Measurements from ENCODE around the gene CXCR3. TPM values are rescaled to one million over a fixed set of nuclear protein-coding genes. Genes with fewer than 3 reads are reported as not detected.
"Not testable (repeated sequence)": the region's sequence is repeated elsewhere in the genome, so short reads cannot be mapped to it uniquely, and the experiment has no call there.

The CXCR3 gene
- total RNA-seq, 1 donor from 2014 or later, result not detected

DNA sequence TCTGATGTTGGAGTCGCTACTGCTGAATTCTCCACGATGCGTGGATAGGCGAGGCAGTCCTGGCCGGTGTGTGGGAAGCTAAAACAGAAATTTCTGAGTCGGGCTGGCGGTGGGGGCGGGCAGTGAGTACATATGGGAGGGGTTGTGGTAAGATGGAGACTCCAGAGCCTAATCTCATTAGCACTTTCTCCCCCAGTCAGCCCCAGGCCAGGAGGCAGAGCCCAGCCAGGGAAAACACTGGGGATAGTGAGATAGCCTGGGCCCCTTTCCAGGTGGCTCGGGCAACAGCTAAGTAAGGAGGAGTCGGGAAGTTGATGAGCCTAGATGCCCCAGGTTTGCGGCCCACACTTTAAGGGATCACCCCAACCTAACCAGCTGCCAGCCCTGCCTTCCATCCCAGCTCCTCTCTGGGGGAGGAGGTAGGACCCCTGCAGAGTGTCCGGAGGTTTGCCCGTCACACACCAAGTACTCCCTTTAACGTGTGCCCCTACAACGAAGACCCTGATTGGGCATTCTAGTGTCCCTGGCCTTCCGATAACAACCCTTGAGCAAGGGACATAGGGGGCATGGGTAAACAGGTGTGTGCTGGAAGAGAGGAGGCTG is 46.7 kb upstream of the CXCR3 start:
- Histone ChIP-seq H3K9me3 (ENCODE audit: insufficient read depth, low read depth, low read length) (no peaks in the 10 kb centered on the region), H3K27me3 (ENCODE audit: insufficient read depth, low read length) (peaks cover 4% of the 10 kb centered on the region), H3K79me2 (ENCODE audit: insufficient read depth, low read length) (no peaks in the 10 kb centered on the region), H4K20me1 (ENCODE audit: insufficient read depth, low read length) (no peaks in the 10 kb centered on the region), H3K9ac (ENCODE audit: low read length) (no peak overlapping the region), H3K4me3 (ENCODE audit: insufficient read depth, low read depth, low read length) (no peak overlapping the region), H3K27ac (ENCODE audit: low read depth, low read length) (no peak overlapping the region), H3K4me2 (ENCODE audit: low read length) (no peak overlapping the region), H3K4me1 (ENCODE audit: insufficient read depth, low read length) (no peaks in the 10 kb centered on the region), H3K36me3 (ENCODE audit: insufficient read depth, low read length) (no peaks in the 10 kb centered on the region), H2AFZ (ENCODE audit: low read depth, low read length) (no peak overlapping the region)
- H3K4me3 Mint-ChIP-seq (ENCODE audit: unreplicated experiment), result no peak overlapping the region
- DNase-seq (ENCODE audit: low read depth), result no peak
- H3K4me1 Mint-ChIP-seq (ENCODE audit: low read depth, unreplicated experiment), result no peaks in the 10 kb centered on the region
- TF ChIP-seq EZH2 (IDR thresholded peaks at IDR 0.05; ENCODE audit: insufficient read depth, low read length), result no peak
- TF ChIP-seq, protein P1, sequence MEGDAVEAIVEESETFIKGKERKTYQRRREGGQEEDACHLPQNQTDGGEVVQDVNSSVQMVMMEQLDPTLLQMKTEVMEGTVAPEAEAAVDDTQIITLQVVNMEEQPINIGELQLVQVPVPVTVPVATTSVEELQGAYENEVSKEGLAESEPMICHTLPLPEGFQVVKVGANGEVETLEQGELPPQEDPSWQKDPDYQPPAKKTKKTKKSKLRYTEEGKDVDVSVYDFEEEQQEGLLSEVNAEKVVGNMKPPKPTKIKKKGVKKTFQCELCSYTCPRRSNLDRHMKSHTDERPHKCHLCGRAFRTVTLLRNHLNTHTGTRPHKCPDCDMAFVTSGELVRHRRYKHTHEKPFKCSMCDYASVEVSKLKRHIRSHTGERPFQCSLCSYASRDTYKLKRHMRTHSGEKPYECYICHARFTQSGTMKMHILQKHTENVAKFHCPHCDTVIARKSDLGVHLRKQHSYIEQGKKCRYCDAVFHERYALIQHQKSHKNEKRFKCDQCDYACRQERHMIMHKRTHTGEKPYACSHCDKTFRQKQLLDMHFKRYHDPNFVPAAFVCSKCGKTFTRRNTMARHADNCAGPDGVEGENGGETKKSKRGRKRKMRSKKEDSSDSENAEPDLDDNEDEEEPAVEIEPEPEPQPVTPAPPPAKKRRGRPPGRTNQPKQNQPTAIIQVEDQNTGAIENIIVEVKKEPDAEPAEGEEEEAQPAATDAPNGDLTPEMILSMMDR (IDR thresholded peaks at IDR 0.05; ENCODE audit: insufficient read depth, low read depth, low read length), result no peak
- no peak overlapping the region for H3K27ac Mint-ChIP-seq (ENCODE audit: unreplicated experiment)
- no peak for FAIRE-seq
- H3K27me3 Mint-ChIP-seq (ENCODE audit: low read depth, unreplicated experiment), result peaks cover 12% of the 10 kb centered on the region
- H3K36me3 Mint-ChIP-seq (ENCODE audit: low read depth, unreplicated experiment), result peaks cover 3% of the 10 kb centered on the region
- H3K9me3 Mint-ChIP-seq (ENCODE audit: unreplicated experiment), result peaks cover 3% of the 10 kb centered on the region

DNA sequence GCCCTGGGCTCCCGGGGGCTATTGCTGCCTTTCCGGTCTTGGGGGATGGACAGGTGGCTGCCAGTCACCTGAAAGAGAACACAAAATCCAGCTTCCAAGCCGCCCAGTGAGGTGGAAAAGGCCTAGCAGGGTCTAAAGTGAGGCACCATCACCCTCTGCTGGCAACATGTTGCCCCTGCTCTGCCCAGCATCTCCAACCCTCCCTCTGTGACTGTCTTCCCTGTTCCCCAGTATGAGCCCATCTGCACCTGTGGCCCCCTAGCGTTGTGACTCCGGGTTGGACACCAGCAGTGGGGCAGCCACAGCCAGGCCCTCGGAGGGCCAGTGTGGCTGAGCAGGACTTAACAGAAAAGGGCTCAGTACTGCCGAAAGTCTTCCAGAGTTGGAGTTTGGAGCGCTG is 45.9 kb upstream of the CXCR3 start:
- H3K9ac ChIP-seq (ENCODE audit: low read length); H3K9me3 ChIP-seq (ENCODE audit: insufficient read depth, low read depth, low read length); H3K4me1 Mint-ChIP-seq (ENCODE audit: low read depth, unreplicated experiment); H3K27me3 ChIP-seq (ENCODE audit: insufficient read depth, low read length); H3K36me3 ChIP-seq (ENCODE audit: insufficient read depth, low read length); H4K20me1 ChIP-seq (ENCODE audit: insufficient read depth, low read length); H3K4me2 ChIP-seq (ENCODE audit: low read length); DNase-seq (ENCODE audit: low read depth); H3K79me2 ChIP-seq (ENCODE audit: insufficient read depth, low read length); H3K9me3 Mint-ChIP-seq (ENCODE audit: unreplicated experiment); H3K4me3 ChIP-seq (ENCODE audit: insufficient read depth, low read depth, low read length); H3K27ac ChIP-seq (ENCODE audit: low read depth, low read length); H3K4me3 Mint-ChIP-seq (ENCODE audit: unreplicated experiment); H2AFZ ChIP-seq (ENCODE audit: low read depth, low read length); H3K27ac Mint-ChIP-seq (ENCODE audit: unreplicated experiment); FAIRE-seq; H3K36me3 Mint-ChIP-seq (ENCODE audit: low read depth, unreplicated experiment); H3K4me1 ChIP-seq (ENCODE audit: insufficient read depth, low read length): not testable (repeated sequence)
- H3K27me3 Mint-ChIP-seq (ENCODE audit: low read depth, unreplicated experiment), result peaks cover 14% of the 10 kb centered on the region

DNA sequence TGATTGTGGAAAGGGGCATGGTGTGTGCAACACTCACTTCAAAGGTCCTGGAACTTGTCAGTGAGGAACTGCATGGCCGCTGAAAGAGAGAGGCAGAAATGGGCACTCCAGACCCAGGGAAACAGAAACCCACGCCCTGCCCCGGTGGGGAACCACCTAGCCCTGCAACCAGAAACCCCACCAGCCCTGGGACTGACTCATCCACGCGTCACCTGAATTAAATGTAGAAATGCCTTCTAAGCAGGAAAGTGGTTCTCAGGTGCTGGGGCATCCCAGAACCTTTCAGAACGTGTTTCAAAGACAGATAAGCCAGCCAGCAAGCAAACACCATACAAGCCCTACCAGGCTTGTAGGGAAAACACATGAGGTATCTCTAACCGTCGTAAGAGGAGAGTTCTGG is 44.9 kb upstream of the CXCR3 start:
- H3K4me1 Mint-ChIP-seq (ENCODE audit: low read depth, unreplicated experiment); H3K4me1 ChIP-seq (ENCODE audit: insufficient read depth, low read length); DNase-seq (ENCODE audit: low read depth); H3K4me2 ChIP-seq (ENCODE audit: low read length); H2AFZ ChIP-seq (ENCODE audit: low read depth, low read length); H3K9ac ChIP-seq (ENCODE audit: low read length); H3K4me3 Mint-ChIP-seq (ENCODE audit: unreplicated experiment); H3K27me3 ChIP-seq (ENCODE audit: insufficient read depth, low read length); H3K79me2 ChIP-seq (ENCODE audit: insufficient read depth, low read length); H3K27ac ChIP-seq (ENCODE audit: low read depth, low read length); H3K4me3 ChIP-seq (ENCODE audit: insufficient read depth, low read depth, low read length); H3K36me3 ChIP-seq (ENCODE audit: insufficient read depth, low read length); H3K9me3 ChIP-seq (ENCODE audit: insufficient read depth, low read depth, low read length); H3K9me3 Mint-ChIP-seq (ENCODE audit: unreplicated experiment); H4K20me1 ChIP-seq (ENCODE audit: insufficient read depth, low read length); H3K36me3 Mint-ChIP-seq (ENCODE audit: low read depth, unreplicated experiment); H3K27ac Mint-ChIP-seq (ENCODE audit: unreplicated experiment): not testable (repeated sequence)
- peak; percentile 32 for FAIRE-seq
- H3K27me3 Mint-ChIP-seq (ENCODE audit: low read depth, unreplicated experiment), result peaks cover 12% of the 10 kb centered on the region

DNA sequence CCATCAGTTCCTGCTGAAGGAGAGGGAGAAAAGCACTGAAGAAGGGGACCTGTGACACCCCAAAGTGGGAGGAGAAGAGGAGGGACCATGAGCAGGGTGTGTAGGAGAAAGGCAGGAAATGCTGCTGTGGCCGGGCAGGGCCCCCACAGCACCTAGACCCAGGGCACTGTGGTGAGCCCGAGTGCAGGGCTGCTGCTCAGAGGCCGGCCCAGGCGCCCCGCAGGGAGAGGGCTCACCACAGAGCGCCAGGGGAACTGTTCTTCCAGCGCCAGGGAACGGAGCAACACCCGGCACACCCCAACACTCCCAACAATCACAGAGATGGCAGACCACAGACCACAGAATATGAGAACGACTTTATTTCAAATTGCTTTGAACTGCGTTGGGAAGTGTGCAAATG is 44.3 kb upstream of the CXCR3 start:
- H2AFZ ChIP-seq (ENCODE audit: low read depth, low read length); H3K9me3 Mint-ChIP-seq (ENCODE audit: unreplicated experiment): not testable (repeated sequence)

More for the DNA sequence above, 44.3 kb upstream of the CXCR3 start:
- not testable (repeated sequence) for H3K27me3 ChIP-seq (ENCODE audit: insufficient read depth, low read length); DNase-seq (ENCODE audit: low read depth); H3K4me2 ChIP-seq (ENCODE audit: low read length); H3K4me3 ChIP-seq (ENCODE audit: insufficient read depth, low read depth, low read length); H3K4me3 Mint-ChIP-seq (ENCODE audit: unreplicated experiment); H3K27ac Mint-ChIP-seq (ENCODE audit: unreplicated experiment); H4K20me1 ChIP-seq (ENCODE audit: insufficient read depth, low read length); H3K9ac ChIP-seq (ENCODE audit: low read length); H3K4me1 Mint-ChIP-seq (ENCODE audit: low read depth, unreplicated experiment); FAIRE-seq; H3K36me3 ChIP-seq (ENCODE audit: insufficient read depth, low read length); H3K27ac ChIP-seq (ENCODE audit: low read depth, low read length); H3K9me3 ChIP-seq (ENCODE audit: insufficient read depth, low read depth, low read length); H3K36me3 Mint-ChIP-seq (ENCODE audit: low read depth, unreplicated experiment); H3K79me2 ChIP-seq (ENCODE audit: insufficient read depth, low read length); H3K4me1 ChIP-seq (ENCODE audit: insufficient read depth, low read length)
- H3K27me3 Mint-ChIP-seq (ENCODE audit: low read depth, unreplicated experiment), result peaks cover 12% of the 10 kb centered on the region

Measured in astrocyte (in vitro differentiated cells and primary cell).